KBM-7 (cell line): ENCODE measurements around the gene CRADD.
"Not testable (repeated sequence)": the region's sequence is repeated elsewhere in the genome, so short reads cannot be mapped to it uniquely, and the experiment has no call there.

Experiments used
- DNase-seq: peaks from one replicate; pipeline ENCODE4 v3.0.0-alpha.2; 2015
- in situ Hi-C: fragments of 300-500 bp; cut with MboI; formaldehyde crosslinking; loops from 2 replicates; pipeline ENCODE4 v1.14.3; 2020; ENCODE audit warnings: low sequenced_read_pairs, low pct_unique_long_range_greater_than_20kb, mixed read lengths

CRADD gene

GRCh38 chr12:93767524-93767863, 90.3 kb downstream of the CRADD start:
- peak; percentile 85 for DNase-seq

GRCh38 chr12:93772003-93772700, 95.0 kb downstream of the CRADD start:
- no peak for DNase-seq
- in situ Hi-C loops = loop anchor here (25.0 kb wide), 1 partner anchor 315 kb away; no protein-coding TSS in a partner anchor

More at GRCh38 chr12:93767524-93767863, 90.3 kb downstream of the CRADD start:
- in situ Hi-C loops = loop anchor here (25.0 kb wide), 1 partner anchor 320 kb away; no protein-coding TSS in a partner anchor

- in situ Hi-C loops = loop anchor here (25.0 kb wide), 1 partner anchor 314 kb away; no protein-coding TSS in a partner anchor
- peak; percentile 88 for DNase-seq
Observed at GRCh38 chr12:93773122-93773871, 96.1 kb downstream of the CRADD start.

- in situ Hi-C loops = no loop called here
- no peak for DNase-seq
Observed at GRCh38 chr12:93776581-93777018, 99.4 kb downstream of the CRADD start.

GRCh38 chr12:93777254-93777653, 100.1 kb downstream of the CRADD start:
- in situ Hi-C loops = no loop called here
- DNase-seq = no peak

- in situ Hi-C loops = no loop called here
- DNase-seq = no peak
Observed at GRCh38 chr12:93778306-93778705, 101.1 kb downstream of the CRADD start.

GRCh38 chr12:93778766-93779165, 101.6 kb downstream of the CRADD start:
- no peak for DNase-seq
- in situ Hi-C loops = no loop called here

- in situ Hi-C loops = no loop called here
- no peak for DNase-seq
Observed at GRCh38 chr12:93780101-93780641, 103.0 kb downstream of the CRADD start.

GRCh38 chr12:93780886-93781285, 103.7 kb downstream of the CRADD start:
- in situ Hi-C loops, DNase-seq: not testable (repeated sequence)

- DNase-seq, in situ Hi-C loops: not testable (repeated sequence)
Observed at GRCh38 chr12:93781961-93782360, 104.8 kb downstream of the CRADD start.

- DNase-seq = no peak
- in situ Hi-C loops = no loop called here
Observed at GRCh38 chr12:93782853-93783252, 105.7 kb downstream of the CRADD start.

- no peak for DNase-seq
- in situ Hi-C loops = no loop called here
Observed at GRCh38 chr12:93783832-93784231, 106.7 kb downstream of the CRADD start.

- peak; percentile 60 for DNase-seq
- in situ Hi-C loops = no loop called here
Observed at GRCh38 chr12:93784339-93785086, 107.3 kb downstream of the CRADD start.

GRCh38 chr12:93785249-93786010, 108.3 kb downstream of the CRADD start:
- DNase-seq = no peak
- in situ Hi-C loops = no loop called here

- in situ Hi-C loops = no loop called here
- DNase-seq = no peak
Observed at GRCh38 chr12:93786656-93787397, 109.7 kb downstream of the CRADD start.

GRCh38 chr12:93788853-93789252, 111.7 kb downstream of the CRADD start:
- in situ Hi-C loops = no loop called here
- DNase-seq = no peak

- DNase-seq = no peak
- in situ Hi-C loops = no loop called here
Observed at GRCh38 chr12:93789767-93790166, 112.6 kb downstream of the CRADD start.

GRCh38 chr12:93790472-93791152, 113.4 kb downstream of the CRADD start:
- in situ Hi-C loops = no loop called here
- DNase-seq = no peak
